GM12864 (cell line): ENCODE data around the gene GPRC5A.

Experiments used
- DNase-seq: peaks from one replicate; pipeline ENCODE4 v3.0.0-alpha.2; 2011; ENCODE audit warnings: low read depth
- H3K4me3 ChIP-seq: 2 replicates; pipeline ENCODE4 v1.5.1; 2011; ENCODE audit warnings: mild to moderate bottlenecking, low read depth, low read length, control low read depth
- CTCF ChIP-seq: IDR thresholded peaks from 2 replicates; pipeline ENCODE4 v1.5.1; 2011; ENCODE audit warnings: low read depth, mild to moderate bottlenecking, moderate library complexity, low read length, control low read depth, inconsistent platforms; ENCODE audit errors: missing control alignments

The GPRC5A gene

GRCh38 chr12:12909995-12910420 is 18.6 kb downstream of the GPRC5A start:
- H3K4me3 ChIP-seq: no peak overlapping the region
- TF ChIP-seq CTCF: no peak
- DNase-seq: no peak

GRCh38 chr12:12912711-12913110 is 21.3 kb downstream of the GPRC5A start:
- H3K4me3 ChIP-seq: no peak overlapping the region
- DNase-seq: no peak
- no peak for TF ChIP-seq CTCF

GRCh38 chr12:12915656-12916055 is 24.3 kb downstream of the GPRC5A start:
- DNase-seq: no peak

GRCh38 chr12:12916135-12916944 is 25.0 kb downstream of the GPRC5A start:
- no peak overlapping the region for H3K4me3 ChIP-seq

More at GRCh38 chr12:12915656-12916055, 24.3 kb downstream of the GPRC5A start:
- TF ChIP-seq CTCF: no peak
- no peak overlapping the region for H3K4me3 ChIP-seq

GRCh38 chr12:12917517-12917916 is 26.2 kb downstream of the GPRC5A start:
- no peak for DNase-seq
- no peak for TF ChIP-seq CTCF
- H3K4me3 ChIP-seq: no peak overlapping the region

More at GRCh38 chr12:12916135-12916944, 25.0 kb downstream of the GPRC5A start:
- peak; percentile 46 for DNase-seq
- peak; percentile 99 for TF ChIP-seq CTCF

GRCh38 chr12:12918781-12919389 is 27.5 kb downstream of the GPRC5A start:
- H3K4me3 ChIP-seq: no peak overlapping the region
- no peak for DNase-seq
- TF ChIP-seq CTCF: no peak
